SU-DHL-6 (cell line): ENCODE measurements around the gene PILRB.

Experiments used
- EZH2phosphoT487 ChIP-seq: fragments of 200-600 bp; sonication (generic), shearing (Covaris generic); conservative IDR thresholded peaks from 2 replicates; pipeline ENCODE4 v1.6.1; 2018; ENCODE audit warnings: mild to moderate bottlenecking, antibody characterized with exemption, low read length, moderate library complexity, mixed read lengths
- TF ChIP-seq, protein P1 (sequence below): fragments of 200-600 bp; sonication (generic); IDR thresholded peaks from one replicate; pipeline ENCODE4 v1.5.1; 2017; ENCODE audit warnings: antibody characterized with exemption, mild to moderate bottlenecking, low read length, moderate library complexity; ENCODE audit not compliant: insufficient read depth, poor library complexity, severe bottlenecking

GRCh38 chr7:100360135-100360854 is 2.4 kb downstream of the PILRB start:
- TF ChIP-seq, protein P1, sequence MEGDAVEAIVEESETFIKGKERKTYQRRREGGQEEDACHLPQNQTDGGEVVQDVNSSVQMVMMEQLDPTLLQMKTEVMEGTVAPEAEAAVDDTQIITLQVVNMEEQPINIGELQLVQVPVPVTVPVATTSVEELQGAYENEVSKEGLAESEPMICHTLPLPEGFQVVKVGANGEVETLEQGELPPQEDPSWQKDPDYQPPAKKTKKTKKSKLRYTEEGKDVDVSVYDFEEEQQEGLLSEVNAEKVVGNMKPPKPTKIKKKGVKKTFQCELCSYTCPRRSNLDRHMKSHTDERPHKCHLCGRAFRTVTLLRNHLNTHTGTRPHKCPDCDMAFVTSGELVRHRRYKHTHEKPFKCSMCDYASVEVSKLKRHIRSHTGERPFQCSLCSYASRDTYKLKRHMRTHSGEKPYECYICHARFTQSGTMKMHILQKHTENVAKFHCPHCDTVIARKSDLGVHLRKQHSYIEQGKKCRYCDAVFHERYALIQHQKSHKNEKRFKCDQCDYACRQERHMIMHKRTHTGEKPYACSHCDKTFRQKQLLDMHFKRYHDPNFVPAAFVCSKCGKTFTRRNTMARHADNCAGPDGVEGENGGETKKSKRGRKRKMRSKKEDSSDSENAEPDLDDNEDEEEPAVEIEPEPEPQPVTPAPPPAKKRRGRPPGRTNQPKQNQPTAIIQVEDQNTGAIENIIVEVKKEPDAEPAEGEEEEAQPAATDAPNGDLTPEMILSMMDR: no peak
- TF ChIP-seq EZH2phosphoT487: no peak
